GM23338 (cell line): Measurements from ENCODE around the gene HLA-DPB1. TPM values are rescaled to one million over a fixed set of nuclear protein-coding genes. Genes with fewer than 3 reads are reported as not detected.

ENCODE experiments used
- ATAC-seq: fragments of 200-7000 bp; cut with Tn5 transposase; 3 replicates; pipeline ENCODE4 v1.9.1; 2020
- DNase-seq: peaks from one replicate; pipeline ENCODE4 v3.0.0-alpha.2; 2015; ENCODE audit warnings: low spot score
- H2AFZ ChIP-seq: fragments of 200-600 bp; sonication (generic); 2 replicates; pipeline ENCODE4 v1.8.0; 2016; ENCODE audit warnings: antibody characterized with exemption, mild to moderate bottlenecking, moderate library complexity
- H3F3A ChIP-seq: fragments of 200-600 bp; sonication (generic); replicated peaks from 2 replicates; pipeline ENCODE4 v1.8.0; 2017; ENCODE audit warnings: antibody characterized with exemption, mixed run types, low read depth
- H3K27ac ChIP-seq: fragments of 200-600 bp; sonication (generic); 2 replicates; pipeline ENCODE4 v1.6.1; 2016; ENCODE audit warnings: low read depth
- H3K27me3 ChIP-seq: fragments of 200-600 bp; sonication (generic); 2 replicates; pipeline ENCODE4 v1.8.0; 2016; ENCODE audit warnings: mild to moderate bottlenecking, mixed run types, moderate library complexity; ENCODE audit not compliant: insufficient read depth
- H3K36me3 ChIP-seq: fragments of 200-600 bp; sonication (generic); 2 replicates; pipeline ENCODE4 v1.8.0; 2016; ENCODE audit warnings: mild to moderate bottlenecking; ENCODE audit not compliant: insufficient read depth
- H3K4me1 ChIP-seq: fragments of 200-600 bp; sonication (generic); 2 replicates; pipeline ENCODE4 v1.8.0; 2016; ENCODE audit warnings: mild to moderate bottlenecking, moderate library complexity; ENCODE audit not compliant: insufficient read depth
- H3K4me2 ChIP-seq: fragments of 200-600 bp; sonication (generic); 2 replicates; pipeline ENCODE4 v1.7.1; 2017; ENCODE audit warnings: mixed run types
- H3K4me3 ChIP-seq: fragments of 200-600 bp; sonication (generic); 2 replicates; pipeline ENCODE4 v1.6.1; 2016; ENCODE audit warnings: mixed run types
- H3K79me2 ChIP-seq: fragments of 200-600 bp; sonication (generic); replicated peaks from 2 replicates; pipeline ENCODE4 v1.8.0; 2017; ENCODE audit warnings: mild to moderate bottlenecking; ENCODE audit not compliant: insufficient read depth
- H3K9me2 ChIP-seq: fragments of 200-600 bp; sonication (generic); 2 replicates; pipeline ENCODE4 v1.8.0; 2017; ENCODE audit not compliant: insufficient read depth
- H4K20me1 ChIP-seq: fragments of 200-600 bp; sonication (generic); replicated peaks from 2 replicates; pipeline ENCODE4 v1.8.0; 2017; ENCODE audit warnings: mild to moderate bottlenecking; ENCODE audit not compliant: insufficient read depth
- H3K27ac Mint-ChIP-seq: 2 replicates; pipeline ENCODE4 v1.8.0; 2020; ENCODE audit warnings: inconsistent platforms, mild to moderate bottlenecking, moderate library complexity, mixed read lengths
- H3K27me3 Mint-ChIP-seq: 3 replicates; pipeline ENCODE4 v1.8.0; 2022; ENCODE audit warnings: low read depth, mild to moderate bottlenecking, moderate library complexity, mixed read lengths, inconsistent platforms; ENCODE audit not compliant: insufficient read depth, poor library complexity
- H3K36me3 Mint-ChIP-seq: 3 replicates; pipeline ENCODE4 v1.8.0; 2021; ENCODE audit warnings: low read depth, mild to moderate bottlenecking, inconsistent platforms, moderate library complexity, mixed read lengths
- H3K4me1 Mint-ChIP-seq: 3 replicates; pipeline ENCODE4 v1.8.0; 2020; ENCODE audit warnings: mild to moderate bottlenecking, inconsistent platforms, mixed read lengths
- H3K4me3 Mint-ChIP-seq: 3 replicates; pipeline ENCODE4 v1.8.0; 2021; ENCODE audit warnings: moderate library complexity, mild to moderate bottlenecking, inconsistent platforms, mixed read lengths
- H3K9me3 Mint-ChIP-seq: 3 replicates; pipeline ENCODE4 v1.8.0; 2020; ENCODE audit warnings: moderate library complexity, mild to moderate bottlenecking, inconsistent platforms, mixed read lengths
- CTCF ChIP-seq, 2 experiments: fragments of 200-600 bp in 1 of 2; sonication (generic) in 1 of 2; conservative IDR thresholded peaks; 2 replicates each; pipeline versions ENCODE4 v1.5.1 to v1.6.1; 2016 to 2017; ENCODE audit warnings: antibody characterized with exemption in 2 of 2, low read depth in 2 of 2, mild to moderate bottlenecking in 2 of 2, moderate library complexity in 1 of 2
- STAT1 ChIP-seq: IDR thresholded peaks from one replicate; pipeline ENCODE4 v1.6.1; 2016; ENCODE audit warnings: antibody characterized with exemption; ENCODE audit not compliant: unreplicated experiment
- ZNF462 ChIP-seq: fragments of 250-450 bp; sonication (Bioruptor Pico); IDR thresholded peaks from 2 replicates; pipeline ENCODE4 v1.5.0; 2020; ENCODE audit warnings: mild to moderate bottlenecking, moderate library complexity
- polyA plus RNA-seq: library from polyadenylated mRNA; unstranded; fragments of >200 nt; fragmentation: Nextera tagmentation; extraction: Ambion mirVana; gene quantifications from 2 replicates; pipeline ENCODE4 v1.2.1, GENCODE V29; 2016
- total RNA-seq: library from RNA; depleted of rRNA; stranded (reverse); fragments of >200 nt; shearing (Covaris generic); gene quantifications from 2 replicates; pipeline ENCODE4 v1.2.3, GENCODE V29; 2014

Gene HLA-DPB1
- total and polyA plus RNA-seq, 2 experiments from 2014 or later, result 22.0 to 37.6 TPM

GRCh38 chr6:33124525-33124901 is 48.7 kb downstream of the HLA-DPB1 start (continued):
- TF ChIP-seq ZNF462 (CRISPR knock-in tag), result no peak
- TF ChIP-seq CTCF (conservative IDR thresholded peaks at IDR 0.05; ENCODE audit: low read depth in 2 of 2), result no peak
- no peak for TF ChIP-seq STAT1

- H3F3A ChIP-seq, result 0 out of 2 replicates have a peak, but pooled peaks cover 8% of the 10 kb centered on the region
- H2AFZ ChIP-seq, result no peak overlapping the region
- no peak for ATAC-seq
- H3K4me2 ChIP-seq, result peak overlapping the region; percentile 59
- H3K27me3 Mint-ChIP-seq, result peaks cover 18% of the 10 kb centered on the region
- H4K20me1 ChIP-seq, result peaks cover 18% of the 10 kb centered on the region
- H3K4me3 ChIP-seq, result peak overlapping the region; percentile 19; the same call in 1 of the 2 replicates
- peak overlapping the region; percentile 85 for H3K27ac ChIP-seq
- H3K79me2 ChIP-seq, result peaks cover 81% of the 10 kb centered on the region
- no peak overlapping the region; the same call in 2 of the 3 replicates for H3K4me3 Mint-ChIP-seq
- peaks cover 31% of the 10 kb centered on the region for H3K4me1 ChIP-seq
- H3K27ac Mint-ChIP-seq, result 0 out of 2 replicates have a peak overlapping the region, but pooled peaks have one; percentile 56
- H3K9me2 ChIP-seq, result no peaks in the 10 kb centered on the region
- peaks cover 33% of the 10 kb centered on the region for H3K36me3 ChIP-seq
- H3K36me3 Mint-ChIP-seq, result peaks cover 88% of the 10 kb centered on the region
- H3K27me3 ChIP-seq, result no peaks in the 10 kb centered on the region
- peaks cover 33% of the 10 kb centered on the region for H3K4me1 Mint-ChIP-seq
- no peak for DNase-seq
- peaks cover 47% of the 10 kb centered on the region for H3K9me3 Mint-ChIP-seq
- TF ChIP-seq ZNF462 (CRISPR knock-in tag) (no peak), STAT1 (no peak)
Measured at GRCh38 chr6:33124947-33125346, 49.2 kb downstream of the HLA-DPB1 start.
